ENCODE data around the gene ZSCAN20. TPM values are rescaled to one million over a fixed set of nuclear protein-coding genes. Genes with fewer than 3 reads are reported as not detected.

ZSCAN20 gene
- total RNA-seq, 1 donor from 2014 or later, result 6.9 TPM

GRCh38 chr1:33430692-33431593 lies 41.5 kb upstream of the ZSCAN20 start, which contains the start of gene PHC2:
TSS of gene PHC2 (minus strand) at chr1:33431095. CDS start at chr1:33375539, 55,556 bp downstream.
- peak within 1 kb of the TSS; percentile 57 for H3K27ac ChIP-seq (ENCODE audit: low read depth, low read length)

GRCh38 chr1:33433509-33434362 lies 38.7 kb upstream of the ZSCAN20 start:
- Histone ChIP-seq H3K27ac (ENCODE audit: low read depth, low read length) (peak overlapping the region; percentile 69), H3K9me3 (ENCODE audit: insufficient read depth, low read depth, low read length) (no peaks in the 10 kb centered on the region), H4K20me1 (ENCODE audit: insufficient read depth, low read length) (peaks cover 9% of the 10 kb centered on the region), H3K4me2 (ENCODE audit: low read length) (peak overlapping the region; percentile 73), H3K4me1 (ENCODE audit: insufficient read depth, low read length) (peaks cover 45% of the 10 kb centered on the region), H3K9ac (ENCODE audit: low read length) (no peak overlapping the region), H3K27me3 (ENCODE audit: insufficient read depth, low read length) (no peaks in the 10 kb centered on the region), H3K79me2 (ENCODE audit: insufficient read depth, low read length) (peaks cover 18% of the 10 kb centered on the region), H2AFZ (ENCODE audit: low read depth, low read length) (no peak overlapping the region), H3K4me3 (ENCODE audit: insufficient read depth, low read depth, low read length) (no peak overlapping the region), H3K36me3 (ENCODE audit: insufficient read depth, low read length) (no peaks in the 10 kb centered on the region)
- Mint-ChIP-seq H3K4me1 (ENCODE audit: low read depth, unreplicated experiment) (peaks cover 39% of the 10 kb centered on the region), H3K4me3 (ENCODE audit: unreplicated experiment) (no peak overlapping the region), H3K27ac (ENCODE audit: unreplicated experiment) (peak overlapping the region; percentile 77), H3K27me3 (ENCODE audit: low read depth, unreplicated experiment) (no peaks in the 10 kb centered on the region), H3K36me3 (ENCODE audit: low read depth, unreplicated experiment) (no peaks in the 10 kb centered on the region), H3K9me3 (ENCODE audit: unreplicated experiment) (peaks cover 2% of the 10 kb centered on the region)
- peak; percentile 98 for DNase-seq (ENCODE audit: low read depth)
- TF ChIP-seq CTCF (IDR thresholded peaks at IDR 0.05; ENCODE audit: insufficient read depth, low read depth, low read length), result no peak
- no peak for TF ChIP-seq EZH2 (IDR thresholded peaks at IDR 0.05; ENCODE audit: insufficient read depth, low read length)
- peak; percentile 98 for FAIRE-seq

More at GRCh38 chr1:33430692-33431593, 41.5 kb upstream of the ZSCAN20 start, which contains the start of gene PHC2:
- TF ChIP-seq EZH2 (IDR thresholded peaks at IDR 0.05; ENCODE audit: insufficient read depth, low read length) (no peak), CTCF (IDR thresholded peaks at IDR 0.05; ENCODE audit: insufficient read depth, low read depth, low read length) (no peak)
- H3K4me3 Mint-ChIP-seq (ENCODE audit: unreplicated experiment), result peak within 1 kb of the TSS; percentile 70
- no peaks in the 10 kb centered on the region for H3K9me3 ChIP-seq (ENCODE audit: insufficient read depth, low read depth, low read length)
- peak within 1 kb of the TSS; percentile 92 for H3K4me2 ChIP-seq (ENCODE audit: low read length)
- H3K36me3 Mint-ChIP-seq (ENCODE audit: low read depth, unreplicated experiment), result peaks cover 2% of the 10 kb centered on the region
- H3K36me3 ChIP-seq (ENCODE audit: insufficient read depth, low read length), result no peaks in the 10 kb centered on the region
- peaks cover 29% of the 10 kb centered on the region for H3K4me1 Mint-ChIP-seq (ENCODE audit: low read depth, unreplicated experiment)
- H3K79me2 ChIP-seq (ENCODE audit: insufficient read depth, low read length), result peaks cover 45% of the 10 kb centered on the region
- H3K27me3 Mint-ChIP-seq (ENCODE audit: low read depth, unreplicated experiment), result no peaks in the 10 kb centered on the region
- H3K9ac ChIP-seq (ENCODE audit: low read length), result peak within 1 kb of the TSS; percentile 83
- H3K4me3 ChIP-seq (ENCODE audit: insufficient read depth, low read depth, low read length), result peak within 1 kb of the TSS; percentile 72
- H3K27ac Mint-ChIP-seq (ENCODE audit: unreplicated experiment), result no peak within 1 kb of the TSS
- peaks cover 51% of the 10 kb centered on the region for H3K4me1 ChIP-seq (ENCODE audit: insufficient read depth, low read length)
- peaks cover 9% of the 10 kb centered on the region for H4K20me1 ChIP-seq (ENCODE audit: insufficient read depth, low read length)
- no peaks in the 10 kb centered on the region for H3K9me3 Mint-ChIP-seq (ENCODE audit: unreplicated experiment)
- H3K27me3 ChIP-seq (ENCODE audit: insufficient read depth, low read length), result no peaks in the 10 kb centered on the region
- FAIRE-seq (no peak), DNase-seq (ENCODE audit: low read depth) (peak; percentile 90)
- H2AFZ ChIP-seq (ENCODE audit: low read depth, low read length), result peak within 1 kb of the TSS; percentile 80

Measured in astrocyte (in vitro differentiated cells and primary cell).